Vagina (tissue), 2 donors: ENCODE measurements around the gene DBI.

Source experiments
- POLR2AphosphoS5 ChIP-seq, 2 donors: sonication (generic); formaldehyde crosslinking; IDR thresholded peaks; one replicate each; pipeline ENCODE4 v1.9.0; 2017; ENCODE audit warnings: antibody characterized with exemption in 2 of 2, mild to moderate bottlenecking in 2 of 2, low read depth in 1 of 2; ENCODE audit not compliant: insufficient read depth in 1 of 2
- TF ChIP-seq, protein P1 (sequence below), 3 experiments: fragments of 450-650 bp in 2 of 3; fragments of 200-600 bp in 1 of 3; sonication (generic) in 1 of 3; IDR thresholded peaks; one replicate each; pipeline ENCODE4 v1.5.1; 2017 to 2019; ENCODE audit warnings: antibody characterized with exemption in 3 of 3, mild to moderate bottlenecking in 2 of 3, moderate library complexity in 2 of 3

DNA sequence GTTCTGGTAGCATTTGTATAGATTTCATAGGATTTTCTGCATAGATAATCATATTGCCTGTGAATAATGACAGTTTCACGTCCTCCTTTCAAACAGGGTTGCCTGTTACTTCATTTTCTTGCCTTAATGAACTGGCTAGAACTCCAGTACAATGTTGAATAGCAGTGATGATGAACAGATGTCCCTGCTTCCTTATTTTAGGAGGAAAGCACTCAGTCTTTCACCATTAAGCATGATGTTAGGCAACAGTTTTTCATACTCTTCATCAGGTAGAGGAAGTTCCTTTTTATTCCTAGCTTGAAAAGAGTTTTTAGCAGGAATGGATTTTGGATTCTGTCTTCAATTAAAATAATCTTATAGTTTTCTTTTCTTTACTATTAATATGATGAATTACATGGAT lies 39.8 kb upstream of the DBI start:
- TF ChIP-seq, protein P1, sequence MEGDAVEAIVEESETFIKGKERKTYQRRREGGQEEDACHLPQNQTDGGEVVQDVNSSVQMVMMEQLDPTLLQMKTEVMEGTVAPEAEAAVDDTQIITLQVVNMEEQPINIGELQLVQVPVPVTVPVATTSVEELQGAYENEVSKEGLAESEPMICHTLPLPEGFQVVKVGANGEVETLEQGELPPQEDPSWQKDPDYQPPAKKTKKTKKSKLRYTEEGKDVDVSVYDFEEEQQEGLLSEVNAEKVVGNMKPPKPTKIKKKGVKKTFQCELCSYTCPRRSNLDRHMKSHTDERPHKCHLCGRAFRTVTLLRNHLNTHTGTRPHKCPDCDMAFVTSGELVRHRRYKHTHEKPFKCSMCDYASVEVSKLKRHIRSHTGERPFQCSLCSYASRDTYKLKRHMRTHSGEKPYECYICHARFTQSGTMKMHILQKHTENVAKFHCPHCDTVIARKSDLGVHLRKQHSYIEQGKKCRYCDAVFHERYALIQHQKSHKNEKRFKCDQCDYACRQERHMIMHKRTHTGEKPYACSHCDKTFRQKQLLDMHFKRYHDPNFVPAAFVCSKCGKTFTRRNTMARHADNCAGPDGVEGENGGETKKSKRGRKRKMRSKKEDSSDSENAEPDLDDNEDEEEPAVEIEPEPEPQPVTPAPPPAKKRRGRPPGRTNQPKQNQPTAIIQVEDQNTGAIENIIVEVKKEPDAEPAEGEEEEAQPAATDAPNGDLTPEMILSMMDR (IDR thresholded peaks at IDR 0.05): no peak
- TF ChIP-seq POLR2AphosphoS5 (IDR thresholded peaks at IDR 0.05; ENCODE audit: insufficient read depth in 1 of 2, low read depth in 1 of 2): no peak
